GM23248 (cell line): Measurements from ENCODE around the gene KIAA2012. TPM values are rescaled to one million over a fixed set of nuclear protein-coding genes. Genes with fewer than 3 reads are reported as not detected.

Source experiments
- DNase-seq: peaks from one replicate; pipeline ENCODE4 v3.0.0-alpha.2; 2015
- H2AFZ ChIP-seq: fragments of 200-600 bp; sonication (generic); 2 replicates; pipeline ENCODE4 v1.6.1; 2016; ENCODE audit warnings: antibody characterized with exemption
- H3F3A ChIP-seq: fragments of 200-600 bp; sonication (generic); 2 replicates; pipeline ENCODE4 v1.6.1; 2016; ENCODE audit warnings: mild to moderate bottlenecking, antibody characterized with exemption, mixed run types; ENCODE audit not compliant: insufficient read depth
- H3K27ac ChIP-seq: fragments of 200-600 bp; sonication (generic); 2 replicates; pipeline ENCODE4 v1.5.1; 2016; ENCODE audit warnings: mild to moderate bottlenecking
- H3K27me3 ChIP-seq: fragments of 200-600 bp; sonication (generic); replicated peaks from 2 replicates; pipeline ENCODE4 v1.6.1; 2016; ENCODE audit warnings: mild to moderate bottlenecking; ENCODE audit not compliant: insufficient read depth
- H3K36me3 ChIP-seq: fragments of 200-600 bp; sonication (generic); 2 replicates; pipeline ENCODE4 v1.6.1; 2016; ENCODE audit warnings: low read depth, mild to moderate bottlenecking
- H3K4me1 ChIP-seq: fragments of 200-600 bp; sonication (generic); 2 replicates; pipeline ENCODE4 v1.6.1; 2016; ENCODE audit warnings: mild to moderate bottlenecking; ENCODE audit not compliant: insufficient read depth
- H3K4me2 ChIP-seq: fragments of 200-600 bp; sonication (generic); one replicate; pipeline ENCODE4 v1.6.1; 2016; ENCODE audit warnings: mild to moderate bottlenecking; ENCODE audit not compliant: unreplicated experiment
- H3K4me3 ChIP-seq: fragments of 200-600 bp; sonication (generic); 2 replicates; pipeline ENCODE4 v1.5.1; 2016; ENCODE audit warnings: mild to moderate bottlenecking
- H3K79me2 ChIP-seq: fragments of 200-600 bp; sonication (generic); 2 replicates; pipeline ENCODE4 v1.6.1; 2016; ENCODE audit warnings: mild to moderate bottlenecking; ENCODE audit not compliant: insufficient read depth
- H3K9ac ChIP-seq: fragments of 200-600 bp; sonication (generic); 2 replicates; pipeline ENCODE4 v1.6.1; 2016; ENCODE audit warnings: mild to moderate bottlenecking
- H3K9me2 ChIP-seq: fragments of 200-600 bp; sonication (generic); 2 replicates; pipeline ENCODE4 v1.6.1; 2016; ENCODE audit warnings: mixed run types, mild to moderate bottlenecking, moderate library complexity; ENCODE audit not compliant: insufficient read depth
- H3K9me3 ChIP-seq: fragments of 200-600 bp; sonication (generic); one replicate; pipeline ENCODE4 v1.6.1; 2017; ENCODE audit warnings: low read depth
- H4K20me1 ChIP-seq: fragments of 200-600 bp; sonication (generic); 2 replicates; pipeline ENCODE4 v1.6.0; 2016; ENCODE audit not compliant: insufficient read depth
- EZH2 ChIP-seq: fragments of 200-600 bp; sonication (generic); IDR thresholded peaks from 2 replicates; pipeline ENCODE4 v1.6.1; 2018; ENCODE audit warnings: antibody characterized with exemption, mild to moderate bottlenecking; ENCODE audit not compliant: insufficient read depth, poor library complexity, severe bottlenecking
- EZH2phosphoT487 ChIP-seq: fragments of 200-600 bp; sonication (generic); IDR thresholded peaks from 2 replicates; pipeline ENCODE4 v1.6.1; 2018; ENCODE audit warnings: antibody characterized with exemption, moderate library complexity, mild to moderate bottlenecking, low read depth; ENCODE audit not compliant: insufficient read depth
- WGBS, 2 experiments: methylation state at CpG; one replicate each; pipeline ENCODE4 v1.1.6; 2015 to 2017; ENCODE audit warnings: low lambda C conversion rate in 2 of 2, low coverage in 1 of 2; ENCODE audit errors: missing lambda C conversion rate in 2 of 2; 5-methylcytosine and 5-hydroxymethylcytosine counted together
- in situ Hi-C: fragments of 300-500 bp; cut with MboI; formaldehyde crosslinking; loops from 2 replicates; pipeline ENCODE4 v1.15.0; 2020
- polyA plus RNA-seq: library from polyadenylated mRNA; unstranded; fragments of >200 nt; fragmentation: Nextera tagmentation; extraction: Ambion mirVana; gene quantifications from 2 replicates; pipeline ENCODE4 v1.2.1, GENCODE V29; 2016
- total RNA-seq: library from RNA; depleted of rRNA; stranded (reverse); fragments of >200 nt; shearing (Covaris generic); gene quantifications from 2 replicates; pipeline ENCODE4 v1.2.3, GENCODE V29; 2014

Gene KIAA2012
- total and polyA plus RNA-seq, 2 experiments from 2014 or later = 0.18 TPM; not detected in 1

DNA sequence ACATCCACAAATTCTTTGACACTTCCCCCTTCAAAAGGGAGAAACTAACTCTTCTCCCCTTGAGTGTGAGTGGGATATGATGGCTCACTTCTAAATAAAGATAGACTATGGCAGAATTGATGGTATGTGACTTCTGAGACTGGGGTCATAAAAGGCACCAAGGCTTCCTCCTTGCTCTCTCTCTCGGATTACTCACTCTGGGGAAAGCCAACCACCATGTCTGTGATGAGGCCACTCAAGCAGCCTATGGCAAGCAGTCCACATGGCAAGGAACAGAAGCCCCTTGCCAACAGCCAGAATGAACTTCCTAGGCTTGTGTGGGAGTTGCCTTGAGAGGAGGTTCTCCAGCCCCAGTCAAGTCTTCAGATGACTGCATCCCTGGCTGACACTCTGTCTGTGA lies 43.6 kb downstream of the KIAA2012 start:
- Histone ChIP-seq H3K9ac (no peak overlapping the region), H4K20me1 (no peaks in the 10 kb centered on the region), H3K36me3 (no peaks in the 10 kb centered on the region), H3K27ac (no peak overlapping the region), H3K4me2 (no peak overlapping the region), H3F3A (peaks cover 35% of the 10 kb centered on the region), H3K4me3 (no peak overlapping the region), H3K27me3 (no peaks in the 10 kb centered on the region), H3K79me2 (no peaks in the 10 kb centered on the region), H2AFZ (no peak overlapping the region), H3K9me3 (no peaks in the 10 kb centered on the region), H3K9me2 (no peaks in the 10 kb centered on the region), H3K4me1 (peaks cover 36% of the 10 kb centered on the region)
- in situ Hi-C loops = no loop called here
- 71 to 85% methylated on average over 1 of the region's 1 CpG for WGBS, 2 experiments
- no peak for DNase-seq
- no peak for TF ChIP-seq EZH2phosphoT487
- TF ChIP-seq EZH2 = no peak

DNA sequence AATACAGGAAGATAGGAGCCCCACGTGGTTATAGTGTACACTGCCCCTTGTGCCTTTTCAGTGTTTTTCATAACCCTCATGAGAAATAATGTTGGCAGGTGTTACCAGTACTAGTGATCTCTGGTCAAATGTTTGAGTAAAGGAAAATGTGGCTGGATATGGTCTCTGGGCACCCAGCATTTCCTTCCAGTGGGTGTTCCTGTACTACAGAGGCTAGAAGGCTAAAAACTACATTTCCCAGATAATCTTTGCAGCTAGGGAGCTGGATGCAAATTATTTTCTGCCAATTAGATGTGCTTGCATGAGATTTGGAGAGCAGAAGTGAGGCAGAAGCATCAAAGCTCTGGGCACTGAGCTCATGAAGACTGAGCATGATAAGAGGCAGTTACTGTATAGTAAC lies 45.1 kb downstream of the KIAA2012 start:
- H3K27ac ChIP-seq = no peak overlapping the region
- peaks cover 32% of the 10 kb centered on the region for H3K4me1 ChIP-seq

DNA sequence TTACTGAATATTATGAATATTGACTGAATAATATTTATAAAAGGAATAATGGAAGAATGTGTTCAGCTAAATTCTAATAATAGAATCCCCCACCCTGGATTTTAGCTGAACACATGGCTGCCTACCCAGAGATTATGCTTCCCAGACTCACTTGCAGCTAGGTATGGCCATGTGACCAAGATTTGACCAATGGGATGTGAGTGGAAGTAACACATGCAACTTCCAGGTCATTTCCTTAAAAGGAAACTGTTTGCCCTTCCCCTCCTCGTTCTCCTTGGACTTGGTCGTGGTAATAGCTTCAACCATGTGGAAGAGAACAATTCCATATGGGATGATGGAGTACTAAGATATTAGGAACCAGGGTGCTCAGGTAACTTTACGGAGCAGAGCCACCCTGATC lies 47.8 kb downstream of the KIAA2012 start:
- TF ChIP-seq EZH2phosphoT487 (no peak), EZH2 (no peak)
- Histone ChIP-seq H3K9ac (no peak overlapping the region), H3K4me2 (no peak overlapping the region), H3K36me3 (no peaks in the 10 kb centered on the region), H3F3A (peaks cover 5% of the 10 kb centered on the region), H2AFZ (no peak overlapping the region), H3K4me1 (peaks cover 12% of the 10 kb centered on the region), H3K9me3 (no peaks in the 10 kb centered on the region), H3K79me2 (no peaks in the 10 kb centered on the region), H3K27me3 (no peaks in the 10 kb centered on the region), H4K20me1 (no peaks in the 10 kb centered on the region), H3K9me2 (no peaks in the 10 kb centered on the region), H3K4me3 (no peak overlapping the region), H3K27ac (no peak overlapping the region)
- DNase-seq = no peak
- in situ Hi-C loops = no loop called here
- WGBS, 2 experiments = 66 to 75% methylated on average over 3 of the region's 3 CpGs

More for the DNA sequence above, 45.1 kb downstream of the KIAA2012 start:
- no peaks in the 10 kb centered on the region for H3K36me3 ChIP-seq
- H3K27me3 ChIP-seq = no peaks in the 10 kb centered on the region
- no peaks in the 10 kb centered on the region for H3K9me3 ChIP-seq
- no peak for DNase-seq
- no peaks in the 10 kb centered on the region for H3K79me2 ChIP-seq
- no peaks in the 10 kb centered on the region for H3K9me2 ChIP-seq
- in situ Hi-C loops = no loop called here
- no peak overlapping the region for H3K9ac ChIP-seq
- peaks cover 31% of the 10 kb centered on the region for H3F3A ChIP-seq
- H2AFZ ChIP-seq = no peak overlapping the region
- no peaks in the 10 kb centered on the region for H4K20me1 ChIP-seq
- H3K4me3 ChIP-seq = no peak overlapping the region
- 95% methylated on average over 1 of the region's 1 CpG for WGBS, 2 experiments
- TF ChIP-seq EZH2 (no peak), EZH2phosphoT487 (no peak)
- no peak overlapping the region for H3K4me2 ChIP-seq

DNA sequence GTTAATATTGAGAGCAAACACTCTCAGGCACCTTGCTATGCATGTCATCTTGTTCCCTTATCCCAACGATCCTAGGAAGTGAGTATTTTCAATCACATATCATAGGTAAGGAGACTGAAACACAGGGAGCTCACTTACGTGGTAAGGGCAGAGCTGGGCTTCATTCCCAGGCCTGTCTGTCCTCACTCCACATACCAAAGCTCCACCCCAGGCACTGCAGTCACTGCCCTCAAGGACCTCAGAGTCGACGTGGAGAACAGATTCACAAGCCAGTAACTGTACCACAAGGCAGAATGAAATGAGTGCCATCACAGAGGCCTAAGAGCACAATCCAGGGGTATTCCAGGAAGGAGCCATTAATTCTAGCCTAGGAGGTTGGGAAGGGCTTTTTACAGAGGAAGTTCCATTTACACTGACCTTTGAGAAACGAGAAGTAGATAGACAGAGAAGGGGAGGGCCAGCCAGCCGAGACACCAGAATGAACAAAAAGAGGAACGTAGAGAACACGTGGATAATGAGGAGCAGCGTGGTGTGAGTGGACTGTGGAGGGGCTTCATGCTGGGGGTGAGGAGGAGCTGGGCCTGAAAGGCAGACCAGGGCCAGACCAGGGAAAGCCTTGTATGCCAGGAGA lies 48.6 kb downstream of the KIAA2012 start:
- H3K36me3 ChIP-seq = no peaks in the 10 kb centered on the region
- no peaks in the 10 kb centered on the region; the same call in 1 of the 2 replicates for H3F3A ChIP-seq
- H2AFZ ChIP-seq = no peak overlapping the region
- 62% methylated on average over 9 of the region's 9 CpGs for whole genome bisulfite sequencing, 2 experiments
- no peaks in the 10 kb centered on the region for H3K9me2 ChIP-seq
- H3K4me3 ChIP-seq = no peak overlapping the region
- no peaks in the 10 kb centered on the region for H3K79me2 ChIP-seq
- no peaks in the 10 kb centered on the region for H3K27me3 ChIP-seq
- no peak for TF ChIP-seq EZH2
- no peak for TF ChIP-seq EZH2phosphoT487
- no peak overlapping the region for H3K4me2 ChIP-seq
- no peak for DNase-seq
- no peaks in the 10 kb centered on the region for H3K9me3 ChIP-seq
- 0 out of 2 replicates have a peak, but pooled peaks cover 6% of the 10 kb centered on the region for H3K4me1 ChIP-seq
- no peak overlapping the region for H3K27ac ChIP-seq
- in situ Hi-C loops = no loop called here
- H4K20me1 ChIP-seq = no peaks in the 10 kb centered on the region
- no peak overlapping the region for H3K9ac ChIP-seq

DNA sequence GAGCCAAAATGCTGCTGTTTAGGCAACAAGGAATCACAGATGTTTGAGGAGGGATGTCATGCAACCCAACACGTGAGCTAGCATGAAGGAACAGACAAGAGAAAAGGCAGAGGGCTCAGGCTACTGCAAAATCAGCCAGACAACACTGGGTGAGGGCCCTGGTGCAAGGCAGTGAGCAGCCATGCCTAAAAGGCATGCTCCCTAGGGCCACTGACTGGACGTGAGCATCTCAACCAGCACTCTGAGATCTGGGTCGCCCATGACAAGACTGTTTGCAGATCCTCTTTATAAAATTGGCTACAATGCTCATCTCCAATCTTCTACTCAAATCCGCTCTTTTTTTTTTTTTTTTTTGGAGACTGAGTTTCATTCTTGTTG lies 49.1 kb downstream of the KIAA2012 start:
- Histone ChIP-seq H3K4me1 (0 out of 2 replicates have a peak, but pooled peaks cover 6% of the 10 kb centered on the region), H3K9me2 (no peaks in the 10 kb centered on the region), H3K4me3 (no peak overlapping the region), H3K27ac (no peak overlapping the region), H2AFZ (no peak overlapping the region), H3K9me3 (no peaks in the 10 kb centered on the region), H3K9ac (no peak overlapping the region), H3F3A (no peaks in the 10 kb centered on the region), H4K20me1 (no peaks in the 10 kb centered on the region), H3K4me2 (no peak overlapping the region), H3K27me3 (no peaks in the 10 kb centered on the region), H3K36me3 (no peaks in the 10 kb centered on the region), H3K79me2 (no peaks in the 10 kb centered on the region)
- 80 to 89% methylated on average over 4 of the region's 4 CpGs for WGBS, 2 experiments
- in situ Hi-C loops = no loop called here
- no peak for DNase-seq
- no peak for TF ChIP-seq EZH2
- TF ChIP-seq EZH2phosphoT487 = no peak
